SK-N-SH treated with all-trans-retinoic acid at 6 μM for 48 hours (cell line): ENCODE results near the gene CBARP.

Experiments
- ATAC-seq: fragments of 200-7000 bp; cut with Tn5 transposase; 3 replicates; pipeline ENCODE4 v1.9.1; 2020; ENCODE audit warnings: mild to moderate bottlenecking, moderate library complexity
- ARNTL ChIP-seq: fragments of 450-650 bp; formaldehyde crosslinking; IDR thresholded peaks from 2 replicates; pipeline ENCODE4 v1.5.0; 2020; ENCODE audit warnings: low read depth, mild to moderate bottlenecking, moderate library complexity, borderline replicate concordance
- BACH2 ChIP-seq: fragments of 250-450 bp; sonication (Bioruptor Pico); IDR thresholded peaks from 2 replicates; pipeline ENCODE4 v1.9.0; 2021; ENCODE audit warnings: mild to moderate bottlenecking, borderline replicate concordance
- CSDC2 ChIP-seq: fragments of 250-450 bp; sonication (Bioruptor Pico); IDR thresholded peaks from 2 replicates; pipeline ENCODE4 v1.5.0; 2020; ENCODE audit warnings: mild to moderate bottlenecking, moderate library complexity
- GLIS3 ChIP-seq: fragments of 250-450 bp; sonication (Bioruptor Pico); IDR thresholded peaks from 2 replicates; pipeline ENCODE4 v1.5.0; 2020; ENCODE audit warnings: mild to moderate bottlenecking, moderate library complexity
- ISL1 ChIP-seq: fragments of 250-450 bp; sonication (Bioruptor Pico); IDR thresholded peaks from 2 replicates; pipeline ENCODE4 v2.1.2; 2022; ENCODE audit warnings: mild to moderate bottlenecking, moderate library complexity
- OSR1 ChIP-seq: fragments of 250-450 bp; sonication (Bioruptor Pico); IDR thresholded peaks from 2 replicates; pipeline ENCODE4 v1.8.0; 2022; ENCODE audit warnings: moderate library complexity, mild to moderate bottlenecking, inconsistent platforms
- PPARA ChIP-seq: fragments of 250-450 bp; sonication (Bioruptor Pico); IDR thresholded peaks from 2 replicates; pipeline ENCODE4 v1.5.0; 2020; ENCODE audit warnings: mild to moderate bottlenecking, borderline replicate concordance
- RARB ChIP-seq: fragments of 250-450 bp; sonication (Bioruptor Pico); IDR thresholded peaks from 2 replicates; pipeline ENCODE4 v1.8.0; 2021; ENCODE audit warnings: mild to moderate bottlenecking, moderate library complexity
- SNAI2 ChIP-seq: fragments of 250-450 bp; sonication (Bioruptor Pico); IDR thresholded peaks from 2 replicates; pipeline ENCODE4 v1.5.0; 2020; ENCODE audit warnings: mild to moderate bottlenecking, moderate library complexity
- TCF4 ChIP-seq: fragments of 250-450 bp; sonication (Bioruptor Pico); IDR thresholded peaks from 2 replicates; pipeline ENCODE4 v1.8.0; 2021; ENCODE audit warnings: mild to moderate bottlenecking, moderate library complexity, borderline replicate concordance
- TOX ChIP-seq: fragments of 250-450 bp; sonication (Bioruptor Pico); IDR thresholded peaks from 2 replicates; pipeline ENCODE4 v1.8.0; 2021; ENCODE audit warnings: mild to moderate bottlenecking, moderate library complexity, borderline replicate concordance
- ZC3H10 ChIP-seq: fragments of 250-450 bp; sonication (Bioruptor Pico); IDR thresholded peaks from 2 replicates; pipeline ENCODE4 v1.5.1; 2021; ENCODE audit warnings: mild to moderate bottlenecking, moderate library complexity
- ZFP3 ChIP-seq: fragments of 250-450 bp; sonication (Bioruptor Pico); IDR thresholded peaks from 2 replicates; pipeline ENCODE4 v1.5.0; 2020; ENCODE audit warnings: mild to moderate bottlenecking, moderate library complexity
- ZFP30 ChIP-seq: fragments of 450-650 bp; formaldehyde crosslinking; IDR thresholded peaks from 2 replicates; pipeline ENCODE4 v1.5.0; 2022; ENCODE audit warnings: mild to moderate bottlenecking, moderate library complexity
- ZNF565 ChIP-seq: fragments of 450-650 bp; formaldehyde crosslinking; conservative IDR thresholded peaks from 2 replicates; pipeline ENCODE4 v1.5.0; 2020; ENCODE audit warnings: low read depth, mild to moderate bottlenecking, moderate library complexity
- ZNF70 ChIP-seq: fragments of 450-650 bp; formaldehyde crosslinking; IDR thresholded peaks from 2 replicates; pipeline ENCODE4 v1.5.0; 2020; ENCODE audit warnings: mild to moderate bottlenecking, moderate library complexity
- TF ChIP-seq, protein P1 (sequence below): fragments of 250-450 bp; sonication (Bioruptor Pico); IDR thresholded peaks from 2 replicates; pipeline ENCODE4 v1.5.1; 2020; ENCODE audit warnings: low read depth, mild to moderate bottlenecking, moderate library complexity
- TF ChIP-seq, protein P2 (sequence below): fragments of 250-450 bp; sonication (Bioruptor Pico); IDR thresholded peaks from 2 replicates; pipeline ENCODE4 v1.8.0; 2021; ENCODE audit warnings: low read depth, mild to moderate bottlenecking, moderate library complexity, borderline replicate concordance
- TF ChIP-seq, protein P3 (sequence below): fragments of 250-450 bp; sonication (Bioruptor Pico); IDR thresholded peaks from 2 replicates; pipeline ENCODE4 v1.8.0; 2020; ENCODE audit warnings: mild to moderate bottlenecking, moderate library complexity, borderline replicate concordance
- TF ChIP-seq, protein P4 (sequence below): fragments of 250-450 bp; sonication (Bioruptor Pico); IDR thresholded peaks from 2 replicates; pipeline ENCODE4 v1.5.1; 2021; ENCODE audit warnings: mild to moderate bottlenecking, moderate library complexity
- TF ChIP-seq, protein P5 (sequence below): fragments of 250-450 bp; sonication (Bioruptor Pico); IDR thresholded peaks from 2 replicates; pipeline ENCODE4 v1.5.0; 2020; ENCODE audit warnings: mild to moderate bottlenecking, moderate library complexity

Gene CBARP

DNA sequence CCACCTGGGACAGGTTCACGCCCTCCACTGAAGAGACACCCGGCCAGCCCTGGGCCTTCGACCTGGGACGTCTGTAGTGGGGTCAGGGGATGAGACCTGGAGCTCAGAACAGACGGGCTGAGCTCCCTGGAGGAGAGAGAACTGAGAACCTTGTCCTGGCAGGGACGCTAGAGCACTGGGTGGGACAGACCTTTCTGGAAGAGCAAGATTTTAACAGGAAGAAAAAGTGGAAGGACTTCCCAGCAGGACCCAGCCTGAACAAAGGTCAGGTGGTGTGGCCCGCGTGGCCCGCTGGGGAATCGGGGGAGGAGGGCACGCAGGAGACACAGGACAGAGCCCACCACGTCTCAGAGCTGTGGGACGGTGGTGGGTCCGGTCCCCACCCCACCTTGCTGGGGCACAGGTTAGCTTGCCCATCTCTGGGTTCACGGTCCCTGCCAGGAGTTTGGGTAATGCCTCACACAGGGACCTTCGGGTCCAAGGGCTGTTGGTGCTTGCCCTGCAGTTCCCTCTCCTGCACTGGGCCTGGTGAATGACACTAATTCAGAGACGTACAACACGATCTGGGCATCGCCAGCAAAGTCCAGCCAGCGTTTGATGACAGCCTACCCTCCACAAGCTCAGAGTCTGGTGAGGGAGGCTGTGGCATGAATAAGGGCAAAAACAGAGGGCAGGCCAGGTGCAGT lies 46.6 kb upstream of the CBARP start:
- no peak for ATAC-seq
- no peak for TF ChIP-seq ZNF565
- no peak for TF ChIP-seq BACH2 (CRISPR knock-in tag)
- TF ChIP-seq CSDC2 (CRISPR knock-in tag): no peak
- TF ChIP-seq RARB (CRISPR knock-in tag): no peak
- TF ChIP-seq GLIS3 (CRISPR knock-in tag): no peak
- no peak for TF ChIP-seq TOX (CRISPR knock-in tag)
- TF ChIP-seq, protein P1, sequence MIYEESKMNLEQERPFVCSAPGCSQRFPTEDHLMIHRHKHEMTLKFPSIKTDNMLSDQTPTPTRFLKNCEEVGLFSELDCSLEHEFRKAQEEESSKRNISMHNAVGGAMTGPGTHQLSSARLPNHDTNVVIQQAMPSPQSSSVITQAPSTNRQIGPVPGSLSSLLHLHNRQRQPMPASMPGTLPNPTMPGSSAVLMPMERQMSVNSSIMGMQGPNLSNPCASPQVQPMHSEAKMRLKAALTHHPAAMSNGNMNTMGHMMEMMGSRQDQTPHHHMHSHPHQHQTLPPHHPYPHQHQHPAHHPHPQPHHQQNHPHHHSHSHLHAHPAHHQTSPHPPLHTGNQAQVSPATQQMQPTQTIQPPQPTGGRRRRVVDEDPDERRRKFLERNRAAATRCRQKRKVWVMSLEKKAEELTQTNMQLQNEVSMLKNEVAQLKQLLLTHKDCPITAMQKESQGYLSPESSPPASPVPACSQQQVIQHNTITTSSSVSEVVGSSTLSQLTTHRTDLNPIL (CRISPR knock-in tag): no peak
- no peak for TF ChIP-seq ZC3H10
- no peak for TF ChIP-seq OSR1 (CRISPR knock-in tag)

DNA sequence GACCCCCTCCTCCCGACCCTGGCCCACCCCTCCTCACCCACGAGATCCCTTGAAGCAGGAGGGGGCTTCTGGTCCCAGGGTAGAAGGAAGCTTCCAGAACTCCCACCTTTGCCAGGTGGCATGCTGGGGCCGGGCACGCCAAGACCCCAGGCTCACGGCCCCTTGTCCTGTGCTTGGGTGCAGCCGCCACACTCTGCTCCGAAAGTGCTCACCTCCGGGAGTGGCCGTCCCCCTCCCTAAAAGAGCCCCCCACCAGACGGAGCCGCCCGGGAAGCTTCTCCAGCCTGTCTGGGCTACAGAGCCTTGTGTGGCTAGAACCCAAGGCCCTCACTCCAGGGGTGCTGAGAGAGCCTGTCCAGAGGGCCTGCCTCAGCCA lies 46.1 kb upstream of the CBARP start:
- ATAC-seq: no peak
- TF ChIP-seq, protein P2, sequence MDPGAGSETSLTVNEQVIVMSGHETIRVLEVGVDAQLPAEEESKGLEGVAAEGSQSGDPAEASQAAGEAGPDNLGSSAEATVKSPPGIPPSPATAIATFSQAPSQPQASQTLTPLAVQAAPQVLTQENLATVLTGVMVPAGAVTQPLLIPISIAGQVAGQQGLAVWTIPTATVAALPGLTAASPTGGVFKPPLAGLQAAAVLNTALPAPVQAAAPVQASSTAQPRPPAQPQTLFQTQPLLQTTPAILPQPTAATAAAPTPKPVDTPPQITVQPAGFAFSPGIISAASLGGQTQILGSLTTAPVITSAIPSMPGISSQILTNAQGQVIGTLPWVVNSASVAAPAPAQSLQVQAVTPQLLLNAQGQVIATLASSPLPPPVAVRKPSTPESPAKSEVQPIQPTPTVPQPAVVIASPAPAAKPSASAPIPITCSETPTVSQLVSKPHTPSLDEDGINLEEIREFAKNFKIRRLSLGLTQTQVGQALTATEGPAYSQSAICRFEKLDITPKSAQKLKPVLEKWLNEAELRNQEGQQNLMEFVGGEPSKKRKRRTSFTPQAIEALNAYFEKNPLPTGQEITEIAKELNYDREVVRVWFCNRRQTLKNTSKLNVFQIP (CRISPR knock-in tag): no peak
- no peak for TF ChIP-seq PPARA
- TF ChIP-seq, protein P3, sequence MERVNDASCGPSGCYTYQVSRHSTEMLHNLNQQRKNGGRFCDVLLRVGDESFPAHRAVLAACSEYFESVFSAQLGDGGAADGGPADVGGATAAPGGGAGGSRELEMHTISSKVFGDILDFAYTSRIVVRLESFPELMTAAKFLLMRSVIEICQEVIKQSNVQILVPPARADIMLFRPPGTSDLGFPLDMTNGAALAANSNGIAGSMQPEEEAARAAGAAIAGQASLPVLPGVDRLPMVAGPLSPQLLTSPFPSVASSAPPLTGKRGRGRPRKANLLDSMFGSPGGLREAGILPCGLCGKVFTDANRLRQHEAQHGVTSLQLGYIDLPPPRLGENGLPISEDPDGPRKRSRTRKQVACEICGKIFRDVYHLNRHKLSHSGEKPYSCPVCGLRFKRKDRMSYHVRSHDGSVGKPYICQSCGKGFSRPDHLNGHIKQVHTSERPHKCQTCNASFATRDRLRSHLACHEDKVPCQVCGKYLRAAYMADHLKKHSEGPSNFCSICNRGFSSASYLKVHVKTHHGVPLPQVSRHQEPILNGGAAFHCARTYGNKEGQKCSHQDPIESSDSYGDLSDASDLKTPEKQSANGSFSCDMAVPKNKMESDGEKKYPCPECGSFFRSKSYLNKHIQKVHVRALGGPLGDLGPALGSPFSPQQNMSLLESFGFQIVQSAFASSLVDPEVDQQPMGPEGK (CRISPR knock-in tag): no peak
- no peak for TF ChIP-seq BACH2 (CRISPR knock-in tag)
- TF ChIP-seq ARNTL (CRISPR knock-in tag): no peak
- no peak for TF ChIP-seq TCF4 (CRISPR knock-in tag)
- TF ChIP-seq GLIS3 (CRISPR knock-in tag): no peak
- TF ChIP-seq, protein P4, sequence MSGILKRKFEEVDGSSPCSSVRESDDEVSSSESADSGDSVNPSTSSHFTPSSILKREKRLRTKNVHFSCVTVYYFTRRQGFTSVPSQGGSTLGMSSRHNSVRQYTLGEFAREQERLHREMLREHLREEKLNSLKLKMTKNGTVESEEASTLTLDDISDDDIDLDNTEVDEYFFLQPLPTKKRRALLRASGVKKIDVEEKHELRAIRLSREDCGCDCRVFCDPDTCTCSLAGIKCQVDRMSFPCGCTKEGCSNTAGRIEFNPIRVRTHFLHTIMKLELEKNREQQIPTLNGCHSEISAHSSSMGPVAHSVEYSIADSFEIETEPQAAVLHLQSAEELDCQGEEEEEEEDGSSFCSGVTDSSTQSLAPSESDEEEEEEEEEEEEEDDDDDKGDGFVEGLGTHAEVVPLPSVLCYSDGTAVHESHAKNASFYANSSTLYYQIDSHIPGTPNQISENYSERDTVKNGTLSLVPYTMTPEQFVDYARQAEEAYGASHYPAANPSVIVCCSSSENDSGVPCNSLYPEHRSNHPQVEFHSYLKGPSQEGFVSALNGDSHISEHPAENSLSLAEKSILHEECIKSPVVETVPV (CRISPR knock-in tag): no peak
- no peak for TF ChIP-seq RARB (CRISPR knock-in tag)
- no peak for TF ChIP-seq SNAI2
- TF ChIP-seq ZNF565: no peak
- no peak for TF ChIP-seq ZFP30
- TF ChIP-seq, protein P1 (CRISPR knock-in tag): no peak
- no peak for TF ChIP-seq ZFP3 (CRISPR knock-in tag)
- TF ChIP-seq ISL1 (CRISPR knock-in tag): no peak
- TF ChIP-seq OSR1 (CRISPR knock-in tag): no peak
- TF ChIP-seq, protein P5, sequence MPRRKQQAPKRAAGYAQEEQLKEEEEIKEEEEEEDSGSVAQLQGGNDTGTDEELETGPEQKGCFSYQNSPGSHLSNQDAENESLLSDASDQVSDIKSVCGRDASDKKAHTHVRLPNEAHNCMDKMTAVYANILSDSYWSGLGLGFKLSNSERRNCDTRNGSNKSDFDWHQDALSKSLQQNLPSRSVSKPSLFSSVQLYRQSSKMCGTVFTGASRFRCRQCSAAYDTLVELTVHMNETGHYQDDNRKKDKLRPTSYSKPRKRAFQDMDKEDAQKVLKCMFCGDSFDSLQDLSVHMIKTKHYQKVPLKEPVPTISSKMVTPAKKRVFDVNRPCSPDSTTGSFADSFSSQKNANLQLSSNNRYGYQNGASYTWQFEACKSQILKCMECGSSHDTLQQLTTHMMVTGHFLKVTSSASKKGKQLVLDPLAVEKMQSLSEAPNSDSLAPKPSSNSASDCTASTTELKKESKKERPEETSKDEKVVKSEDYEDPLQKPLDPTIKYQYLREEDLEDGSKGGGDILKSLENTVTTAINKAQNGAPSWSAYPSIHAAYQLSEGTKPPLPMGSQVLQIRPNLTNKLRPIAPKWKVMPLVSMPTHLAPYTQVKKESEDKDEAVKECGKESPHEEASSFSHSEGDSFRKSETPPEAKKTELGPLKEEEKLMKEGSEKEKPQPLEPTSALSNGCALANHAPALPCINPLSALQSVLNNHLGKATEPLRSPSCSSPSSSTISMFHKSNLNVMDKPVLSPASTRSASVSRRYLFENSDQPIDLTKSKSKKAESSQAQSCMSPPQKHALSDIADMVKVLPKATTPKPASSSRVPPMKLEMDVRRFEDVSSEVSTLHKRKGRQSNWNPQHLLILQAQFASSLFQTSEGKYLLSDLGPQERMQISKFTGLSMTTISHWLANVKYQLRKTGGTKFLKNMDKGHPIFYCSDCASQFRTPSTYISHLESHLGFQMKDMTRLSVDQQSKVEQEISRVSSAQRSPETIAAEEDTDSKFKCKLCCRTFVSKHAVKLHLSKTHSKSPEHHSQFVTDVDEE (CRISPR knock-in tag): no peak
- TF ChIP-seq CSDC2 (CRISPR knock-in tag): no peak
- no peak for TF ChIP-seq ZNF70 (CRISPR knock-in tag)
- no peak for TF ChIP-seq TOX (CRISPR knock-in tag)
